HCT116 (cell line): ENCODE results near the gene TOX2. TPM values are rescaled to one million over a fixed set of nuclear protein-coding genes. Genes with fewer than 3 reads are reported as not detected.

Experiments used
- ATAC-seq: fragments of 200-7000 bp; cut with Tn5 transposase; 2 replicates; pipeline ENCODE4 v1.9.1; 2020; ENCODE audit warnings: mild to moderate bottlenecking, moderate library complexity
- BruUV-seq: library from RNA; stranded (reverse); fragments of 400-500 nt; replicated peaks from 2 replicates; lab custom pipeline; 2021; lab: Mats Ljungman, UMichigan
- CTCF ChIA-PET: fragments of 300-600 bp; sonication (Branson Sonifier 250); formaldehyde crosslinking; loops from one replicate; lab custom pipeline; 2021; ENCODE audit warnings: antibody characterized with exemption; lab: Charles Lee
- POLR2A ChIA-PET: fragments of 300-600, 350-600 bp; sonication (Branson Sonifier 250); formaldehyde crosslinking; loops from one replicate; lab custom pipeline; 2021; ENCODE audit warnings: antibody characterized with exemption; lab: Charles Lee
- RAD21 ChIA-PET, 2 experiments: fragments of 300-600 bp; sonication (Branson Sonifier 250); formaldehyde crosslinking; loops; one replicate each; lab custom pipeline; 2023; ENCODE audit warnings: low total read pairs in 2 of 2; ENCODE audit not compliant: uncharacterized antibody in 2 of 2, unreplicated experiment in 2 of 2, low non-redundant PET in 1 of 2; lab: Charles Lee
- DNase-seq: peaks from one replicate; pipeline ENCODE4 v3.0.0-alpha.2; 2010; ENCODE audit warnings: low read depth, low spot score
- H2AFZ ChIP-seq: fragments of 200-600 bp; shearing (Covaris generic), sonication (generic); 2 replicates; pipeline ENCODE4 v1.6.1; 2017; ENCODE audit warnings: low read depth, mixed run types, mixed read lengths, antibody characterized with exemption, low read length; ENCODE audit not compliant: poor library complexity, severe bottlenecking
- H3K27ac ChIP-seq: 2 replicates; pipeline ENCODE4 v1.5.1; 2012; ENCODE audit warnings: low read depth, low read length
- H3K27me3 ChIP-seq: fragments of 200-600 bp; sonication (generic); 2 replicates; pipeline ENCODE4 v1.6.1; 2016; ENCODE audit warnings: mixed run types, low read length, mixed read lengths; ENCODE audit not compliant: insufficient read depth
- H3K36me3 ChIP-seq, 2 experiments: fragments of 200-500 bp in 1 of 2; fragments of 200-600 bp in 1 of 2; sonication (Bioruptor generic) in 1 of 2; sonication (generic) in 1 of 2; 2 replicates each; pipeline versions ENCODE4 v1.5.1 to v1.6.1; 2014 to 2016; ENCODE audit warnings: low read length in 2 of 2, inconsistent platforms in 1 of 2, mixed read lengths in 1 of 2, mixed run types in 1 of 2; ENCODE audit not compliant: insufficient read depth in 2 of 2, control insufficient read depth in 1 of 2
- H3K4me1 ChIP-seq, 2 experiments: fragments of 200-600 bp in 1 of 2; sonication (generic) in 1 of 2; 2 replicates each; pipeline versions ENCODE4 v1.5.1 to v1.6.1; 2012 to 2017; ENCODE audit warnings: low read length in 2 of 2, inconsistent platforms in 1 of 2, mild to moderate bottlenecking in 1 of 2, mixed read lengths in 1 of 2, mixed run types in 1 of 2, moderate library complexity in 1 of 2; ENCODE audit not compliant: insufficient read depth in 2 of 2, control insufficient read depth in 1 of 2
- H3K4me2 ChIP-seq: fragments of 200-600 bp; sonication (generic); 2 replicates; pipeline ENCODE4 v1.6.1; 2017; ENCODE audit warnings: mixed run types, low read length, mixed read lengths
- H3K4me3 ChIP-seq, 2 experiments: fragments of 200-600 bp in 1 of 2; sonication (generic) in 1 of 2; replicated peaks in 1 of 2; 2 replicates each; pipeline ENCODE4 v1.5.1; 2011 to 2016; ENCODE audit warnings: low read length in 2 of 2, control low read depth in 1 of 2, low read depth in 1 of 2, mild to moderate bottlenecking in 1 of 2, mixed read lengths in 1 of 2, mixed run types in 1 of 2
- H3K79me2 ChIP-seq: fragments of 200-600 bp; sonication (generic); 2 replicates; pipeline ENCODE4 v1.6.1; 2017; ENCODE audit warnings: mild to moderate bottlenecking, mixed run types, low read length, moderate library complexity, mixed read lengths; ENCODE audit not compliant: insufficient read depth
- H3K9ac ChIP-seq: fragments of 200-600 bp; sonication (generic); 2 replicates; pipeline ENCODE4 v1.6.1; 2016; ENCODE audit warnings: low read length, mixed read lengths
- H3K9me2 ChIP-seq: fragments of 200-600 bp; sonication (generic), shearing (Covaris generic); 2 replicates; pipeline ENCODE4 v1.6.1; 2017; ENCODE audit warnings: mixed run types, mild to moderate bottlenecking, moderate library complexity; ENCODE audit not compliant: insufficient read depth
- H3K9me3 ChIP-seq, 2 experiments: fragments of 200-500 bp in 1 of 2; fragments of 200-600 bp in 1 of 2; sonication (Bioruptor generic) in 1 of 2; sonication (generic) in 1 of 2; 2 replicates each; pipeline ENCODE4 v1.6.1; 2014 to 2017; ENCODE audit warnings: low read length in 2 of 2, mixed read lengths in 2 of 2, inconsistent platforms in 1 of 2, low read depth in 1 of 2, mild to moderate bottlenecking in 1 of 2, mixed run types in 1 of 2, moderate library complexity in 1 of 2; ENCODE audit not compliant: control insufficient read depth in 1 of 2, insufficient read depth in 1 of 2
- H4K20me1 ChIP-seq: fragments of 200-600 bp; sonication (generic), shearing (Covaris generic); 2 replicates; pipeline ENCODE4 v1.6.1; 2017; ENCODE audit warnings: mixed run types, mild to moderate bottlenecking, moderate library complexity; ENCODE audit not compliant: insufficient read depth
- CBX3 ChIP-seq: IDR thresholded peaks from 2 replicates; pipeline ENCODE4 v1.6.1; 2012; ENCODE audit warnings: low read depth
- CTCF ChIP-seq, 3 experiments: fragments of 200-600 bp in 1 of 3; sonication (generic) in 1 of 3; IDR thresholded peaks in 2 of 3; conservative IDR thresholded peaks in 1 of 3; 2 replicates each; pipeline ENCODE4 v1.5.1; 2012 to 2017; ENCODE audit warnings: low read depth in 2 of 3, low read length in 2 of 3, antibody characterized with exemption in 1 of 3, borderline replicate concordance in 1 of 3, control low read depth in 1 of 3, mild to moderate bottlenecking in 1 of 3, mixed read lengths in 1 of 3, mixed run types in 1 of 3, moderate library complexity in 1 of 3; ENCODE audit not compliant: insufficient read depth in 1 of 3
- ELF1 ChIP-seq: IDR thresholded peaks from 2 replicates; pipeline ENCODE4 v1.6.1; 2012; ENCODE audit warnings: low read depth, borderline replicate concordance
- MAX ChIP-seq: IDR thresholded peaks from 2 replicates; pipeline ENCODE4 v1.6.1; 2012
- SRF ChIP-seq: IDR thresholded peaks from 2 replicates; pipeline ENCODE4 v1.6.1; 2012; ENCODE audit warnings: low read depth
- TCF7L2 ChIP-seq: IDR thresholded peaks from 2 replicates; pipeline ENCODE4 v1.7.0; 2011; ENCODE audit warnings: borderline replicate concordance, inconsistent platforms; ENCODE audit not compliant: insufficient read depth, insufficient read length; ENCODE audit errors: extremely low read depth
- ZFX ChIP-seq: fragments of 450-650 bp; IDR thresholded peaks from 2 replicates; pipeline ENCODE4 v1.6.1; 2017
- intact Hi-C: fragments of 100-400 bp; cut with micrococcal nuclease; formaldehyde crosslinking; loops from 2 replicates; pipeline ENCODE4 v1.10.0; 2022
- total RNA-seq: library from RNA; stranded (reverse); gene quantifications from one replicate; pipeline ENCODE4 v1.2.1, GENCODE V29; 2021; ENCODE audit not compliant: unreplicated experiment
- TF ChIP-seq, protein P1 (sequence below): IDR thresholded peaks from 2 replicates; pipeline ENCODE4 v1.6.1; 2011; ENCODE audit warnings: mild to moderate bottlenecking, low read length, moderate library complexity; ENCODE audit not compliant: insufficient replicate concordance; ENCODE audit errors: extremely low read depth

The TOX2 gene
- total RNA-seq, 1 experiment from 2014 or later, result 39.6 TPM

GRCh38 chr20:43946659-43947315 is 32.1 kb downstream of the TOX2 start:
- BruUV-seq, result no TSS peak
- Histone ChIP-seq H3K9me2 (no peaks in the 10 kb centered on the region), H3K4me1 (peaks cover 28 to 46% of the 10 kb centered on the region in 2 experiments), H3K27ac (no peak overlapping the region), H3K9me3 (no peaks in the 10 kb centered on the region), H2AFZ (no peak overlapping the region), H3K27me3 (no peaks in the 10 kb centered on the region), H3K36me3 (no peaks in the 10 kb centered on the region), H3K9ac (no peak overlapping the region), H3K79me2 (peaks cover 8% of the 10 kb centered on the region; the same call in 1 of the 2 replicates), H4K20me1 (no peaks in the 10 kb centered on the region), H3K4me3 (no peak overlapping the region), H3K4me2 (no peak overlapping the region)
- RAD21 ChIA-PET, result no interaction called here
- TF ChIP-seq TCF7L2 (no peak), ZFX (no peak), MAX (no peak), ELF1 (no peak), CBX3 (no peak), CTCF (IDR thresholded peaks at IDR 0.05 in 2 of 3, conservative IDR thresholded peaks at IDR 0.05 in 1 of 3; ENCODE audit: borderline replicate concordance in 1 of 3, insufficient read depth in 1 of 3, low read depth in 2 of 3, low read length in 2 of 3) (no peak), SRF (no peak)
- TF ChIP-seq, protein P1, sequence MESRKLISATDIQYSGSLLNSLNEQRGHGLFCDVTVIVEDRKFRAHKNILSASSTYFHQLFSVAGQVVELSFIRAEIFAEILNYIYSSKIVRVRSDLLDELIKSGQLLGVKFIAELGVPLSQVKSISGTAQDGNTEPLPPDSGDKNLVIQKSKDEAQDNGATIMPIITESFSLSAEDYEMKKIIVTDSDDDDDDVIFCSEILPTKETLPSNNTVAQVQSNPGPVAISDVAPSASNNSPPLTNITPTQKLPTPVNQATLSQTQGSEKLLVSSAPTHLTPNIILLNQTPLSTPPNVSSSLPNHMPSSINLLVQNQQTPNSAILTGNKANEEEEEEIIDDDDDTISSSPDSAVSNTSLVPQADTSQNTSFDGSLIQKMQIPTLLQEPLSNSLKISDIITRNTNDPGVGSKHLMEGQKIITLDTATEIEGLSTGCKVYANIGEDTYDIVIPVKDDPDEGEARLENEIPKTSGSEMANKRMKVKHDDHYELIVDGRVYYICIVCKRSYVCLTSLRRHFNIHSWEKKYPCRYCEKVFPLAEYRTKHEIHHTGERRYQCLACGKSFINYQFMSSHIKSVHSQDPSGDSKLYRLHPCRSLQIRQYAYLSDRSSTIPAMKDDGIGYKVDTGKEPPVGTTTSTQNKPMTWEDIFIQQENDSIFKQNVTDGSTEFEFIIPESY, result no peak
- ATAC-seq (no peak), DNase-seq (no peak)
- intact Hi-C loops, result no loop called here
- POLR2A ChIA-PET, result interaction anchor here (1.5 to 1.9 kb wide), 2 partner anchors 11 to 29 kb away, joined by 3 to 4 read pairs; no protein-coding TSS in a partner anchor
- CTCF ChIA-PET, result no interaction called here
